T-helper 1 cell treated with Interleukin-12 subunit alpha and Interleukin-12 subunit beta and Interleukin-4 antibody, amounts not matched to agents 30 ng/mL and 1 ng/mL, for 36 hours (primary cell): ENCODE data around the gene SPOCK1. TPM values are rescaled to one million over a fixed set of nuclear protein-coding genes. Genes with fewer than 3 reads are reported as not detected.

Source experiments
- intact Hi-C: fragments of 100-400 bp; cut with micrococcal nuclease; formaldehyde crosslinking; loops from one replicate; pipeline ENCODE4 v1.15.1; 2024
- total RNA-seq: library from RNA; stranded (reverse); gene quantifications from 2 replicates; pipeline ENCODE4 v1.2.3, GENCODE V29; 2022

Gene SPOCK1
- total RNA-seq, 1 donor from 2014 or later, result 0.27 TPM

DNA sequence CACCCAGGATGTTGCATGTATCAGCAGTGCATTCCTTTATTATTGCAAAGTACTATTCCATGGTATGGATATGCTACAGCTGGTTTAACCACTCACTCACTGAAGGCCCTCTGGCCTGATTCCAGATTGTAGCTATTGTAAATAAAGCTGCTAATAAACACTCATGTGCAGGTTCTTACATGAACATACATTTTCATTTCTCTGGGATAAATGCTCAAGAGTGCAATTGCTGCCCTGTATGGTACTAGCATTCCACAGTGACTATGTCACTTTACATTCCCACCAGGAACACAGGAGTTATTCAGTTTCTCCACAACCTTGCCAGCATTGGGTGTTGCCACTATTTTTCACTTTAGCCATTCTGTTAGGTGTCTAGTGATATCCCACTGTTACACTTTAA, 267.6 kb downstream of the SPOCK1 start:
- intact Hi-C loops, result no loop called here

DNA sequence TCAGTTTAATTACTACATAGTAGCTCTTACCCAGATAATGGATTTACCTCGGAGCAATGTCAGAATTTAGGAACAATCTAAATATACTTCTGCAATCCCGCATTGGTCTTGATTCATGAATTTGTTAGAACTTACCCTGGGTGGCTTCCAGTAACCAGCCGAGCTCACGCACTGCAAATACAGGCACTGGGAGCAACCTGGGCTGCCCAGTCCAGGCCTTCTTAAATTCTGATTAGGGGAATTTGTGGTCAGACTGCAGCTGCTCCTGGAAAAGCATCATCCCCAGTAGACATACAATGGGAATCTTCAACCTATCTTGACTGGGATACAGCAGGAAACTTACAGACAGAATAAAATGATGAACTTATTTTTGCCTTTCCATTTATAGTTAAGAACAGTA, 270.3 kb downstream of the SPOCK1 start:
- intact Hi-C loops, result no loop called here

DNA sequence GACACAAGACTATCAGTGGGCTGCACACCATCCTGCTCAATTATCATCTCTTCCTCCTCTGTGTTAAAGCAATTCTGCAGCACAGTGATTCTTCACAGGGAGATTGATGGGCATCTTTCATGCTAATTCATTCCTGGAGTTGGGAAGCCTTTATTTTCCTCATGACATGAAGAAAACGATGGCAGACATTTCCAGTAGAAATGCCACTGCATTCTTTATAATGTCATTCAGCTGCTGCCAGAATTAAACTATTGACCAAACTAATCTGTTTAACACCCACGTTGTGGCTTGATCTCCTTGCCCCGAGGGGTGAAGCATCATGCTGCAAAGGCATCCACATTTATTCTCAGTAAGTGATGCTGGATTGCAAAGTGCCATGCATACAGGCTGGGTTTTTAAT, 273.0 kb downstream of the SPOCK1 start:
- intact Hi-C loops, result no loop called here

DNA sequence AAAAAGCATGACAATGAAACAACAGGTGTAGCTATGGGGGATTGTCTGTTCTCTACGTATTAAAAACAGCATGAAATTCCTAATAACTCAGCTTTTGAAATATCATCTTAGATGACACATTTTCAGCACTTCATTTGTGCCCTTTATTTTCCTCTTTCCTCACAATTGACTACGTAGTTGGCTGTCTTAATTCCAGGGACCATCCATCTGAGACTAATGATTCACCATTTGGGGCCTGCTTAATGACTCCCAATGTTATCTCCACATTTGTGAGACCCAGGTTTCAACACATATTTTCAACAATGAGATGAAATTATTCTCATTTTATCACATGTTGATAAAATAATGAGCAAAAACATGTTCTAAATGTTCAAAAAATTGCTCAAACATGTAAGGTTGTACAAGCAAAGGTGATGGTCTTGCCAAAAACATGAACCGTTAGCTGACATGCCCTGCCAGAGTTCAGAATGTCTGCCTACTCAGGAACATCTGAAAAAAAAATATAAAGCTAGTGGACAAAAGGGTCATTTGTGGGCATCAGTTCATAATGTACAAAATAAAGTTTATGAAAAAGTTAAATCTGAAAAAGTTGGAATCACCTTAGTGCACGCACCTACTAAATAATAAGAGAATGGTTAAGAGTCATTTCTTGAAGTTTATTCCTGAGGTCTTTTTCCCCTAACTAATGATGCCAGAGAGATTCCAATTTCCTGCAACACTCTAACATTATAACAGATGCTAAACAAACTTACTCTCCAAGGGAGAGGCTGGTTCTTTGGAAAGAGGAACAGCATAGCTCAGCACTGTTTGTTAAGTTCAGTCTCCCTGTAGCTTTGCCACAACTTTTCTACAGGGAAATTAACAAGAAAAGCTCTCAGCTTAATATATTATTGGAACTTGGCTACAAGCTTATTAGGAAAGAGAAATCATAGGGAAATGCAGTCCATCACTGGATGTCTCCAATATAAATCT, 275.5 kb downstream of the SPOCK1 start:
- intact Hi-C loops, result no loop called here

DNA sequence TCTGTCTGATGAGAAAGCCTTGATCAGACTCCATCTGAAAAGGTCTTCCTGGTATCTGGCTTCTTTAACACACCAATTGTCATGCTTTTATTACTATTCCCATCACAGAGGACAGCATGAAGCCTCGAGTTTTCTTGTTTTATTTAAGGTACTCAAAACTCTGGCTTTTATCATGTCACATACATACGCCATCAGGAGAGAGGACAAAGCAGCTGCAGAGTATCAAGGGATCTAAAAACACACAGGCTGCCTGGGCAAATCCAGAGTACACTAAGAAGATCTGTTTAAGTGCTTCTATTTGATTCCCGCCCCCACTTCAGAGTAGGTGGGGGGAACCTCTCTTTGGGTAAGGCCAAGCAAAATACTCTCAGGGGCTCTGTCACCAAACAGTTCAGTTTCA, 277.2 kb downstream of the SPOCK1 start:
- intact Hi-C loops, result no loop called here

DNA sequence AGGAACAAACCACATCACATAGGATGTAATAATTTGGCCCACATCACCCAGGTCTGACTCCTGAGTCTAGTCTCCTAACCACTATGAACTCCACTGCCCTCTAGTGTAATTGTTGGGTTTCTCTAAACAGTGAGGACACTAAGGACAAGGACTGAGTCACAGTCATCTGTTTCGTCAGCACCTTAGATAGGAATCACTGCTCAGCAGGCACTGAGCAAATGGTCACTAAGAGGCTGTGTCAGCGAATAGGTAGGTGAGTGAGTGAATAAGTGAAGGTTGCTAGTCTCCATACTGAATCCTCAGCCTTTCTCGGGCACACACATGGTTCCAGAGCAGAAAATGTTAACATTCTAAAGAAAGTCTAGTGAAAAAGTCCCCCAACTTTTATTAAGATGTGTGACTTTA, 278.6 kb downstream of the SPOCK1 start:
- intact Hi-C loops, result no loop called here

DNA sequence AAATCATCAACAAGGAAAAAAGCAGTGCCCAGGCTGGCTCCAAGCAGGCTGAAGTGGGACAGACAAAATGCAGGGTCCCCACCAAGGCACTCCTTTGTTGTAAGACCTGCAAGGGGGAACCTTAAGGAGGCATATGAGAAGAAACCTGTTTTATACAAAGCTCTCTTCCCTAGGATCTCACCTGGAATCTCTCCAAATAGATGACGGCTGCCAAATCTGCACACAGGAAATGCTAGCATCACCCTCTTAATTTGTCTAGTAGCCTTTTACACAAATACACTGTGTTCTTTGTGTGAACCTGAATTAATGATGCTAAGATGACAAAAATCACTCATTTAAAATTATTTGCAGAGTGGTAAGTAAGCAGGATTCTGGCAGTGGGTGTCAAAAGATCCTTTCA, 280.2 kb downstream of the SPOCK1 start:
- intact Hi-C loops, result no loop called here

DNA sequence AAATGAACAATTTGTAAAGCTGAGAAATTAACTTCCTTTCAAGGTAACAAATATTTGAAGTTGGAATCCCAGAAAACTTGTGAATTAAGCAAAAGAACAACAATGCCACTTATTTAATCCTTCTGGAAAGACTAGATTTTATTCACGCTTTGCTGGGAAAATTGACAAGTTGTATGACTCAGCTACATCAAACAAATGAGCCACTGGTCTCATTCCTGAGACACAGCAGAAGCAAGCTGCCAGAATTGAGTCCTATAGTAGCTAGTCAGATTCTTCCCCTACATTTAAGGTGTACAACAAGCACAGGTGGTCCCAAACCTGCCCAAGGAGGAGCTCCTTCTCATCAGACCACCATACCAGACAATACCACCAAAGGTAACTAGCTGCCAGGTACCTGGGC, 280.7 kb downstream of the SPOCK1 start:
- intact Hi-C loops, result no loop called here

DNA sequence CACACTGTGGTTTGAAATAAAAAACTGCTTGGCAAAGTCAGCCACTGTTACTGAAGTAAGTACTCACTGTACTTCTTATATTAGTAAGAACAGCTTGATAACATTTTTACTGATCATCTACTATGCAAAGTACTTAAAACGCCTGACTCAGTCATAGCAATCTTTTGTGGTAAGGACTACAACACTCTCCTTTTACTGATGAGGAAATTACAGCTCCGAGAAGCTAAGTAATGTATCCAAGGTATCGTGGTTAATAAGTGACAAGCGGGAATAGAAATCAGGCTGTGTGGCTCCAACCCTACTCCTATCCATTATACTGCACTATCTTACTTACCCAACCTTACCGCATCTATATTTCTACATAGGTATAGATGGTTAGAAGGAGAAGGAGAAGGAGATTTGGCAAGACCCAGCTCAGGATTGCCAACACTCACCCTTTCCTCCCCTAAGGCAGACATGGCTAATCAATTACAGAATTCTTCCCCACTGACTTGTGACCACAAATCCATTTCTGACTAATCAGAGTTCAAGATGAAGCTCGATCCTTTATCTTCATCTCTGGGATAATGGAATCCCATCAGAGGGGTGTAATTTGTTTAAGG, 281.4 kb downstream of the SPOCK1 start:
- intact Hi-C loops, result no loop called here

DNA sequence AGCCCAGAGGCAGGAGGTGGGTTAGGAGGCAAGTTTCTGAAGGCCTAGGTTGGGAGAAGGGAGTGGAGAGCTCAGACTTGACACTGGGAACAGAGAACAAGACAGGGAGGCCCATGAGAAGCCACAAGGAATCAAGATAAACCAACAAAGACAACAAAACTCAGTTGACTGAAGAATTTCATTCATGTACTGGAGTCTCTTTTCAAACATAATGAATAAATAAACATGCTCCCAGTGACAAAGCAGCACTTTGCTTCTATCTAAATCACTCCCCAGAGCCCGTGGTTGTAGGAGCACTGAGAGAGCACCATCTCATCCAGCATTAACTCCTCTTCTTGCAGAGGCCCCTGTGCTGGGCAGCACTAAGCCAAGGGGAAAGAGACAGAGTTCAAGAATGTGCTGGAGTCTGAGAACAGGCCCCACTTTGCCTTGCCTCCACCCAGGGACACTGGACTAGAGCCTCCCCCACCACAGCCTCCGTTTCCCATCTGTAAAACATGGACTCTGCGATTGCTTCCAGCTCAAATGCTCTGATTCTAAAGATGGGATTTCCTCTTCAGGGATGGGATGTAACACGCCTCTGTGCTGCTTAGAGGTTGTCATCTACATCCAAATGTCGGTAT, 282.0 kb downstream of the SPOCK1 start:
- intact Hi-C loops, result no loop called here

DNA sequence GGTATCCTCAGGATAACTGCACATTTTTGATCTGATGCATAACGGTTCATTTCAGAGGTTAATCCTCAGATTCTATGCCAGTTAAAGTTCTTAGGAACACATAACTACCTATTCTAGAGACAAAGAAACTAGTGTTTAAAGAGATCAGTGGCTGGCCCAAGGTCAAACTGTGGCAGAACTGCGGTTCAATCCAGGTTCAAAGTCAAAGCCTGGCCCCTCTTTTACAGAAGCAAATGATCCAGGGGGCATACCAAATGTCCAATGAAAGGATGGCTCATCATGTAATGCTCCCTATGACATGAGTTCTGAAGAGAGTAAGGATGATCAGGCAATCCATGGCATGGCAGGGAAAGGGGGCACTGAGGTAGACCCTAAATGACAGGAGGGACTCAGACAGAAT, 283.3 kb downstream of the SPOCK1 start:
- intact Hi-C loops, result no loop called here

DNA sequence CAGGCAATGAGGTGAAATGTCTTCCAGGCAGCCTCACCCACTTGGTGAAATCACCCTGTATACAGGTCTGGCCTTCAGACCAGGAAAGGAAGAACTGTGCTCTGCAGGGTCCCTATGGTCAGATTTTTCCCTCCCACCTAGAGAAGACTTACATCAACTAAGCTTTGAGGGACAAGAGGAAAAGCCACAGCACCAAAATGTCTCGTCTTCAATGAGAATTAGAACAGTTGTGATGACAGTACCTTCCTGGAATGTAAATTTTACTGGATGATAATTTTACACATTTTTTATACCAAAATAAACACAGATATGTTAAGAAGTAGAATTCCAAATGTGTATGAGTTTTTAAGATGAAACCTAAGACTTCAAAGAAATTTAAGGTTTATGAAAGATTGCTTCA, 283.9 kb downstream of the SPOCK1 start:
- intact Hi-C loops, result no loop called here

DNA sequence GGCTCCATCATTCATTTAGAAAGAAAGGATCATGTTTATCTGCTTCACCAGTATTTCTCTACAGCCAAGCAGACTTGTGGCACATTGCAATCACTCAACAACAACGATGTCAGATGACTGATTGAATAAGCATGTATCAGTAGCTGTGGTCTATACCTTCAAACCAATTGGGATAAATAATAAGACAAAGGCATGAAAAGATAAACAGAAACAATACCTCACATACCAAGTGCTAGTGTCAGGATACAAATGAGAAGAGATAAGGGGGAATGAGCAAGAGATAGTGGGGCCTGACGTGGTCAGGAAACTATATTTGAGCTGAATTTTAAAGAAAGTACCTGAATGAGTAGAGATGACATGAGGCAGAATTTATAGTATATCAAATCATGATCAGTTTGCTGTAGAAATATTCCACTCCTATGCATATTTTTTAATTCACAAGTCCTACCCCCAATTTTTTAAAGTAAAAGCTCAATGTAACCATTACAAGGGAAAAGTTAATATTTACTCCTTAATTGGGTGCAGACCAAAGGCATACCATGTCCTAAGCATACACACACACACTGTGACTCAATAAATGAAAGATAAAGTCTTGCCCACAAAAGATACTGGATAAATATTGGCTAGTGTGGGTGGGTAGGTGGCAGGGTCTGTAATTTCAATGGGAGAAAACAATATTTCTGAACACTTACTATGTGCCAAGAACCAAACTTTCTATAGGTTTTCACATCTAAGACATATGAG, 284.5 kb downstream of the SPOCK1 start:
- intact Hi-C loops, result no loop called here

DNA sequence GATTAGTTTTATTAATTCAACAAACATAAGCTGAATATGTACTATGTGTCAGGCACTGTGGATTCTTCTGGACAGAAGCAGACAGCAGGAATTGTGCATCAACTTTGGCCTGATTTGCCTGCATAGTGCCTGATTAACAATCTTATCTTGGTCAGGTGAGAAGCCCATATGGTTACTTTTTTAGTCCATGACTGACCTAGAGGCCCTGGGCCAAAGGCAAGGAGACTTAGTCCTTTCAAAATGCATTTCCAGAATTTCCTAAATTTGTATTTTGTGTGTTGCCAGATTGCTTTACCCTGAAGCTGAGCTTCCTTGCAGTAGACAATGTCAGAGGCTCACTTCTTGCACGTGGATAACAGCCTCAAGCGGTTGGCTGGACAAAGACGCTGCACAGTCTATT, 286.7 kb downstream of the SPOCK1 start:
- intact Hi-C loops, result no loop called here

DNA sequence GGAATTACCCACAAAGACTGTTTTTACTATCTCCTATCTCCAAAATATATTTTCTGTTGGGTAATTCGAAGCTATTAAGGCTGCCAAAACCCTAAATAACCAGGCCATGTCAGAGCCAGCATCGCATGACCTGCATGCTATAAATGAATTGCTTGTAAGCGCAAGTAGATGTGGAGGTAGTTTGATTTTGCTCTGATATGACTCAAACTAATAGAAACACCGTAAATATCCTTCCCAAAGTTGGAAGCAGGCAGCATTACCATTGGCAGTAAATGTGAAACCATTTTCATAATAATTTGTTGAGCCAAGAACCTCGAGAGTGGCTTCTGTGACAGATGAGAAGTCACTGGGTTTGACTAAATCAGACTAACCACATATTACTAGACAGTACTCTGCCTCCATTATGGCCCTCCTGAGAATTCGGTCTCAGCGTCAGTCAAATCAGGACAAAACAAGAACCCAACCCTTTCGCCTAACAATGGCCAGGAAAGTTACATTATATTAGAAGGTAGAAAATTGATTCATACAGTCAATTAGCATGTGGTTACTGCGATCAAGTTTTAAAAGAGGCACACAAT, 289.8 kb downstream of the SPOCK1 start:
- intact Hi-C loops, result no loop called here

DNA sequence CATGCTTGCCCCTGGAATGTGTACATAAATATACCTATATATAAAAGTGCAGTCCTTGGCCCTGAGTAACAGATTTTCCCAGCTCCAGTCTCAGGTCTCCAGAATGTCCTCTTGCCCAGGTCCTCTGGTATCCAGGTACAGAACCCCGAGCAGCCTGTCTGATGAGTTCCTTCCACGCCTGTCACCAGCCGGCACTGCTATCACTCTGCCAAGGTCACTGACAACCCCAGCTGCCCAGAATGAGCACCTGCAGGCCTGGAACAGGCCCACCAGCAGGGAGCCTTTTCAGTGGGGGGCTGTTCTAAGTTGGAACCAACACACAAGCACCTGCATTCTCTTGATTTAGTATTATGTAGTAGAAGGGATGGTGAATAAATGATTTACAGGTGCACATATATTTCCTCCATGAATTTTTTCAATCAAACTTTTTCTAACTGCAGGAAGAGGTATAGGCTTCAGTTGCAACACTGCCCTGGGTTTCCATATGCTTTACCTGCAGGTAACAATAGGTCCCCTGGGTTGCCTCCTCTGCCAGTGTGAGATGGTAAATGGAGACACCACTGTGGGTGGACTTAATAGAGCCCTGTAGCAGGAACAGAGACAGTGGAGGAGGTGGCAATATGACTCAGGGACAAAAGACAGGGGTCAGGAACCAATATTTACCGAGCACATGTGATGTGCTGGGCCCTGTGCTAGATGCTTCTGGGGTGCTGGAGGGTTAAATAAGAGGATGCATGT, 291.9 kb downstream of the SPOCK1 start:
- intact Hi-C loops, result no loop called here

DNA sequence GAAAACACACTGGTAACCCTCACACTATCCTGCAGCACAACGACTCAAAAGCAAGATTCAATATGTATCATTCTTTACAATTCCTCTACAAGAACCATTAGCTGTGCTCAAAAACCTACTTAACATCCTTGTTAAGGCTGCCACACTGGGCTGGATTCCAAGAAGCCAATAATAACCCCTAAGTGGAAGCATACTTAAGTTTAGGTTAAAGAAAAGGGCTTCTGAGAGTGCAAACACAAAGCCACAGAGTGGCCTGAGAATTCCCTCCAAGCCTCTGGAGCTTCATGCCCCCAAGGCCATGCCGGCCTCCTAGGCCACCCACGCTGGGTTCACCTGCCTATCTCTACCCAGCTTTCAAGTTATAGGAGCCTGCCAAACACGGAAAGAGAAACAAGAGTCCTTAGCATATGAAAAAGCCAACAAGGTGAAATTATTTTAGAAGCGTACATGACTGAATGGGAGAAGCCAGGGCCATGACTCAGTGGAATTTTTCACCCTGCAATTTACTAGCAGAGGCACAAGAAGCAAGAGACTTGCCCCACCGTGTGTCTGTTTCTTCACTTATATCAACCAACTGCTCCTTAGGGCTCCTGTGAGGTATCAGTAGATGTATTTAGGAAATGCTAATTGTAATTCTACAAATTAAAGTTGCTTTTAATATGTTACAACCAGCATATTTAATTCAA, 293.0 kb downstream of the SPOCK1 start:
- intact Hi-C loops, result no loop called here

DNA sequence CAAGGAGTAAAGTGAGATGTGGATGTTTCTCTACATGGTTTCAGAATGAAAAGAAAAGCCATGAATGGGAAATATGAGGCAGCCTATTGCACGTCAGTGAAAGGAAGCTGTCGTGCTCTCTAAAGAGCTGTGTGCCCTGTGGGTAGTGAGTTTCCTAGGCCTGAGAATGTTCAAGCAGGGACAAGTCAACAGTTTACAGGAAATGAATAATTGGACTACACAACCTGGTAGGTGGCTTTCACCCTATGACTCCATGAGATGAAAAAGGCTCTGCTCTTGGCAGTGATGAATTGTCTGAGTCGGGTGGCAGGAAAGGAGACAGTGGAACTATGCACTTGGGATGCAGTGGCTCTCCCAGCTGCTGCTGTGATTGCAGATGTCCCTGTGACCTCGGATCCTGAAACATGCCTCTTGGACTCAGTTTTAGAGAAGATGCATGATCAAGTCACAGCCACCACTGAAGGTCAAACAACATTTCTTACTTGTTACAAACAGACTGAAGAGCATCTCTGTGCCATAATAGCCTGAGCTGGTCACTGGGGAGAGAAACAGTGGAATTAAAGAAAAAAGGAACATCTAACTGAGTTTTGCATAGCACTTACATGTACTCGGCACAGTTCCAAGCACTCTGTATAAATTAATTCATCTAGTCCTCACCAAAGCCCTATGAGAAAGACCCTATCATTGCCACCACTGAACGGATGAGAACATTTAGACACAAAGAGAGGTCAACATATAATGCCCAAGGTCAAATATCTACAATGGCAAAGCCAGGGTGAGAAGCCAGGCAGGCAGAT, 293.7 kb downstream of the SPOCK1 start:
- intact Hi-C loops, result no loop called here

DNA sequence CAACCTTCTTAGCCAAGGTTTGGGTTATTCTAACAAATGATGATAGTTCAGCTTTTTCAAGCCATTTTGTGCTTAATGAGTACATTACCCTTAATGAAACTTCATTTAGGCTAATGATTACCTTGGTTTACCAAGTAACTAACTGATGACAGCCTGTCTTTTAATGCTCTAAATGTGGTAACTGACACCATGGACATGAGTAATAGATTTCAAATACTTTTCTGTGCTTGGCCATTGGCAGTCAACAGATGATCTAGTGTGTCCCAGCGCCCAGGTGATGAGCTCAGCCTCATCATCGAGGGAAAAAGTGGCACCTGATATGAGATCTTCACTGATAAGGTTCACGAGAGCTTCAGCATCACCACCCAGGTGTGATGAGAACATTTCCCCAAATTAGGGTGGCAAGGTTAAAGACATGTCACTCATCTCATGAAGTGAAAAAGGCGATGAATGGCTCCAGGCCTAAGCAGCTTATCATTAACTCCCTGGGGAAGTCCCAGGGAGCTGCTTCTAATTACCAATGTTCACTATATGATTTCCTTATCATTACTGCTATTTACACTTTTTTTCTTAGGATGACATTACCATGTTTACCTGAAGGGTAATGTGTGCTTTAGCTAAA, 296.0 kb downstream of the SPOCK1 start:
- intact Hi-C loops, result no loop called here
